HG02678 (cell line): Measurements from ENCODE around the gene TRIM52.

ENCODE experiments used
- ATAC-seq: cut with Tn5 transposase; IDR thresholded peaks from one replicate; pipeline ENCODE4 v1.9.1; 2021; ENCODE audit warnings: mild to moderate bottlenecking, moderate library complexity; ENCODE audit not compliant: unreplicated experiment

TRIM52 gene

GRCh38 chr5:181233801-181234454 is 27.0 kb downstream of the TRIM52 start:
- ATAC-seq, result no peak

DNA sequence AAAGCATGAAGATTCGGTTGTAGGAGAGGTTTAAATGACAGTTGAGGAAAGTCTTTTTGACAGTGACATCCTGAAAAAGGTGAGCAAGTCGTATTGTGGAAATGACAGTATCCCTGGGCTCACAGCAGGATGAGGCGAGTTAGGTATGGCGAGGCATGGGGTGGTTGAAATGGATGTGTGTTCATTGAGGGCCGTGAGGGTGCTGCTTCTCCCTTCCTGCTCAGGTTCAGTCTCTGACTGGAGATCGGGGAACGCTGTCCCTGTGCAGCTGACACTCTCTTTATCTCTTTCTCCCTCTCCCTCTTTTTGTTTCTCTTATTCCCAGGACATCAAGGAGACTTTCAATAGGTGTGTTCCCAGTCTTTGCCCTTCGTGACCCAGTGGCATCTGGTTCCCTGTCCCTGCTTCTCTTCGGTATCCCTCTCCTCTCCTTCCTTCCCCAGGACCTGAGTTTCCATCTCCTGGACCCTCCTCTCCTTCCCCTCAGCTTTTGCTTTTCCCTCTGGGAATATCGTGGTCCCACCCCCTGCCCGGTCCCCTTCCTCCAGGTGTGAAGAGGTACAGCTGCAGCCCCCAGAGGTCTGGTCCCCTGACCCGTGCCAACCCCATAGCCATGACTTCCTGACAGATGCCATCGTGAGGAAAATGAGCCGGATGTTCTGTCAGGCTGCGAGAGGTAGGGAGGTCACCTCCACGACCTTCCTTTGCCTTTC is 27.7 kb downstream of the TRIM52 start:
- no peak for ATAC-seq

DNA sequence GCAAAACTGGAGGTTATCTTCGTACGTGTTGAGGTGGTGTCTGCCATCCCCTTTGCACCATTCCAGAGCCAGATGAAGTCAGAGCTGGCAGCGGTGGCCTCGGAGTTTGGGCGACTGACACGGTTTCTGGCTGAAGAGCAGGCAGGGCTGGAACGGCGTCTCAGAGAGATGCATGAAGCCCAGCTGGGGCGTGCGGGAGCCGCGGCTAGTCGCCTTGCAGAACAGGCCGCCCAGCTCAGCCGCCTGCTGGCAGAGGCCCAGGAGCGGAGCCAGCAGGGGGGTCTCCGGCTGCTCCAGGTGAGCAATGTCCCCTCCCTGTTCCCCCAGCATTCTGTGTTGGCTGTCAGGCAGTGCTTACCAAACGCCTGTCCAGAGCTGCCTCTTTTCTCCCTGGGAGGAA is 28.4 kb downstream of the TRIM52 start:
- ATAC-seq, result no peak

- no peak for ATAC-seq
Measured at GRCh38 chr5:181231432-181231831, 29.5 kb downstream of the TRIM52 start.

- no peak for ATAC-seq
Measured at GRCh38 chr5:181230551-181230950, 30.4 kb downstream of the TRIM52 start.

DNA sequence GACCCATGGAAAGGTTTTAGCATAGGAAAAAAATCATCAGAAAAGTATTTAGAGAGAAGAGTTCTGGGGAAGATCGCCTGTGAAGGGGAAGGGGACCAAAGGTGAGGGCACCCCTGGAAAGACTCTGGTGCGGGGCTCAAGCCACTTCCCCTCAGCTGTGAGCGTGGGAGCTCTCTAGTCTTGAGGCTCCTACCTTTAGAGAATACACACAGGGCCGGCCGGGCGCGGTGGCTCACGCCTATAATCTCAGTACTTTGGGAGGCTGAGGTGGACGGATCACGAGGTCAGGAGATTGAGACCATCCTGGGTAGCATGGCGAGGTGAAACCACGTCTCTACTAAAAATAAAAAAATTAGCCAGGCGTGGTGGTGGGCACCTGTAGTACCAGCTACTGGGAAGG is 30.9 kb downstream of the TRIM52 start:
- no peak for ATAC-seq

- no peak for ATAC-seq
Measured at GRCh38 chr5:181224390-181225229, 36.3 kb downstream of the TRIM52 start.

GRCh38 chr5:181223729-181224389 is 37.1 kb downstream of the TRIM52 start:
- ATAC-seq, result no peak

DNA sequence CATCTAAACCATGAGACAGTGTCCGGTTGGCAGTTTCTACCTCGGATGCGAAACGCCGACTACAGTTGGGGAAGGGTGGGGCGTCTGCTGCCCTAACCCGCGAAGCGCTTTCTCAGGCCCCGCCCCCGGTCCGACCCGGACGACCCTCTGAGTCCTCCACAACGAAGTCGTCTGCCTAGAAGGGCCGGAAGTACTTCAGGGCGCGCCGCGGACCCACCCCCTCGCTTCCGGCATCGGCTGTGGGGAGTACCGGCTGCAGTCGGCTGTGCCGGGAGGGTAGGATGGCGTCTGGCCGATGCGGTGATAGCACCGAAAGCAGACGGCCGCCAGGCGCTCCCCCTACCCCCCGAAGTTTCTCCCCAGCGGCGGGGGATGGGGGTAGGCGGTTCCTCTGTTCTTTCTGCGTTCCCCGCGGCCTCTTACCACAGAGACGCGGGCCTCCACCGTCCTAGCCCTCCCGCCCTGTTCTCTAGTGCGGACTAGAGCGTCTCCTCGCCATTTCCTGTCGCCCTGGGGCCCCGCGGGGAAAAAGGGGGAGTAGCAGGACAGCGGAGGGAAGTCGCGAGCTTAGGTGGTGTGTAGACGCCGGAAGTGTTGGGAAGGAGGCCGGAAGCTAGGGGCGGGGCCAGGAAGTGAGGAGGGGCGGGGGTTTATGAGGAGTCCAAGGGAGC is 37.8 kb downstream of the TRIM52 start, which contains the start of gene TRIM41:
TSS of gene TRIM41 (plus strand) at position 224 of the 671 bp plus-strand sequence. CDS start 719 bp downstream, outside the sequence.
- peak; percentile 73 for ATAC-seq

DNA sequence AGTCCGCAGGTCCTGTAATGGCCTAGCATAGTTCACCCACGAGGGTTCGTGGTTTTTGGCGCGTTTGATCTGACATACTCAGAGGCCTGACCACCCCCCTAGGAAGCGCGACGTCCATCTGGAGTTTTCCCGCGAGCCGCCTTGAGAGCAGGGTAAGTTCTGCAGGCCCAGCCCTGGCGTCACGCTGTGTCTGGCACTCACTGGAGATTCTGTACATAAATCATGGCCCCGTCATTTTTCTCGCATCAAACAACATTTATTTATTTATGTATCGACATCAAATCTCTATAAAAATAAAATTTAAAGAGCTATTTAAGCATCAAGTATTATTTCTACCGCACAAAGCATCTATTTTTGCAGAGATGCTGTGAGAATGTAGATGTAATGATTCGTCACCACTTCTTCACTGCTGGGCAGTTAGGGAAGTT is 38.3 kb downstream of the TRIM52 start:
- ATAC-seq, result no peak

GRCh38 chr5:181221792-181222629 is 38.9 kb downstream of the TRIM52 start:
- peak; percentile 29 for ATAC-seq

- ATAC-seq, result no peak
Measured at GRCh38 chr5:181221105-181221791, 39.7 kb downstream of the TRIM52 start.

DNA sequence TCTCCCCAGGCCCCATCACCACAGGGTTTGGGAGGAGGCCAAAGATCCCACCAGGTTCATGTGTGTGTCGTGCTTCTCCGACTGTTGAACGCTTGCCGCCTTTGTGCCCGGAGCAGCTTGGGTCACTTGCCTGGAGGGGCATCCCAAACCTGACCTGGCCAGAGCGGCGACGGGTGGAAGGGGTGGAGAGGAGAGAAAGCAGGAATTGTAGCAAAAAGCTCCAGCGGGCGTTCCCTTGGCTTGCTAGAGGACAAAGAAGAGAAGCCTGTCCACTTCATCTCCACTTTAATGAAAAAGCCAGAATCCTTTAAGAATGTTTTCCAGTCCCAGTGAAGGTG is 40.8 kb downstream of the TRIM52 start:
- ATAC-seq, result no peak

DNA sequence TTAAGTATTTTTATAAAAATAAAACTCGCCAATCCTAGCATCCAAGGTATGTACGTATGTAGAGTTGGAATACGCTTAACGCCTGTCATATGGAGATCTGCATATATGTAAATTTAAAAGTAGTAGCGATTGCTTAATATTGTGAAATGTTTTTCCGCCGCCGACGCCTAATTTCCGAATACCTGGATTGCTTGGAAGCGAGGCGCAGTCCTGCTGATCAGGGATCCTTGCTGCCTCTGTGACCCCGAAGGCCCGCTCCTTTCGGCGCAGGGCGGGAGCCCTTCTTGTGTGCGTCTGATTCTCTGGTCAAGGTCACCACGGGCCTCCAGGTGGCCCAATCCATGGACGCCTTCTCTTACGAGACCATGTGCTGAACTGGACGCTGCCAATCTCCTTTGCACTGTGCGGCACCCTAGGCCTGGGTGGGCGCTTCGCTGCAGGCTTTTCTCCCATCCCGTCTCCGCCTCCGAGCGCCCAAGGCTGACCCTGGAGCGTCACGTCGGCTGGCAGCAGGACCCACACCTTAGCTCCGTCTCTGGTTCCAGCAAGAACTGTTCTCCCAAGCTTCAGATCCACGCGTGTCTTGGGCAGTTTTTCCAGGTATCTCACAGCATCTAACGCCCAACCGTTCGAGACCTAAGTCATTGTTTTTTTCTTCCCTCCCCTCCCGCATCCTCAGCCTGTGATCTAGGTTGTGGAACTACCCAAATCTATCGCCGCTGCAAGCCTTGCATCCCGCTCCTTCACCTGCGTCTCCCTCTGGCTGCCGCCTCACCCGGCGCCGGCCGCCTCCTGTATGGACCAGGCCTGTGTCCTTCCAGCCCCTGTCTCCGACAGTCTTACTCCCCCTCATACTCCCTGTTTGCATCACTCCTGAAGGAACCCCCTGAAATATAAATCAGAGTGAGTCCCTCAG is 41.4 kb downstream of the TRIM52 start:
- no peak for ATAC-seq

- ATAC-seq, result no peak
Measured at GRCh38 chr5:181218795-181219124, 42.2 kb downstream of the TRIM52 start.

- peak; percentile 14 for ATAC-seq
Measured at GRCh38 chr5:181217803-181218062, 43.2 kb downstream of the TRIM52 start.

GRCh38 chr5:181217111-181217802 is 43.7 kb downstream of the TRIM52 start:
- ATAC-seq, result peak; percentile 28
